Measurements from ENCODE around the gene SPPL3.
"Not testable (repeated sequence)": the region's sequence is repeated elsewhere in the genome, so short reads cannot be mapped to it uniquely, and the experiment has no call there.

SPPL3 gene, protein sequence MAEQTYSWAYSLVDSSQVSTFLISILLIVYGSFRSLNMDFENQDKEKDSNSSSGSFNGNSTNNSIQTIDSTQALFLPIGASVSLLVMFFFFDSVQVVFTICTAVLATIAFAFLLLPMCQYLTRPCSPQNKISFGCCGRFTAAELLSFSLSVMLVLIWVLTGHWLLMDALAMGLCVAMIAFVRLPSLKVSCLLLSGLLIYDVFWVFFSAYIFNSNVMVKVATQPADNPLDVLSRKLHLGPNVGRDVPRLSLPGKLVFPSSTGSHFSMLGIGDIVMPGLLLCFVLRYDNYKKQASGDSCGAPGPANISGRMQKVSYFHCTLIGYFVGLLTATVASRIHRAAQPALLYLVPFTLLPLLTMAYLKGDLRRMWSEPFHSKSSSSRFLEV

DNA sequence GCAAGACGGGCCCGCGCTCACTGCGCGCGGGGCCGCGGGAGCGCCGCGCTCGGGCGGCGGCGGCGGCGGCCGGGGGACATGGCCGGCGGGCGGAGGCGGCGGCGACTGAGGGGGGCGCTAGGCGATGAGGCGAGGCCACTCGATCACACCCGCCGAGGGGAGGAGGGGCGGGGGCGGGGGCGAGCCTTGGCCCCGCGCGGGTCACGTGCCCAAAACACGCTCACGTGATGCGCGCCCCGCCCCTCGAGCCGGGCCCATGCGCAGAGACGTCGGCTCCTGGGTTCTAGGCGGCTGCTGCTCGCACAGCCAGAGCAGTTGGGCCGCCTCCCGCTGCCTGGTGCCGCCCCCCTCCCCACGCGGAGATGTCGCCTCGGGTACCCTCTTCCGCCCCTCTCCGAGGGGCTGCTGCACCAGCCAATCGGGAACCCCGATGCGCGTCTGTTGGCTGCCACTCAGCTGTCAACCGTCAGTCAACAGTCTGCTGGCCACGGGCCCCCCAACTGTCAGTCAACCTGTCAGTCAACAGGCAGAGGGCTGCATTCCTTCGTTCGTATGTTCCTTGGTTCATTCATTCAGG is at the start of gene SPPL3:
TSS of gene SPPL3 (minus strand) at position 162 of the 577 bp plus-strand sequence. CDS start 491 bp downstream, outside the sequence.
- Mint-ChIP-seq H3K27ac (peak within 1 kb of the TSS; percentile 93), H3K4me1 (peaks cover 28% of the 10 kb centered on the region), H3K27me3 (peaks cover 6% of the 10 kb centered on the region), H3K36me3 (peaks cover 23% of the 10 kb centered on the region), H3K9me3 (no peaks in the 10 kb centered on the region), H3K4me3 (peak within 1 kb of the TSS; percentile 99)
- CTCF ChIA-PET, result interaction anchor here (0.7 to 1.8 kb wide), 2 partner anchors 67 to 648 kb away, joined by 3 to 5 read pairs; no protein-coding TSS in a partner anchor
- DNase-seq, result peak; percentile 94

DNA sequence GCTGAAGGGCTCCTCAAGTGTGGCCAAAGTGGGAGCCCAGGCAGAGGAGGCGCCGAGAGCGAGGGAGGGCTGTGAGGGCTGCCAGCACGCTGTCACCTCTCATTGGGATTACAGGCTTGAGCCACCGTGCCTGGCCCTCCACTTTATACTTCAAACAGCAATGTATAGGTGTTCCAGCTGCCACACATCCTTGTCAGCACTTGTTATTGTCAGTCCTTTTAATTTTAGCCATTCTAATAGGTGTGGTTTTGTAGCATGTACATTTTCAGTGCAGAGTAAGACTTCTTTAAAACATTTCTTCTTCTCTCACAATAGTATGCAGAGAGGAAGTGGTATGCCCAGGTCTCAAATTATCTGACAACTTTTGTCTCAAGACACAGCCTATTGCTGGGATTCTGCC is 46.6 kb upstream of the SPPL3 start:
- CTCF ChIA-PET, result no interaction called here
- Mint-ChIP-seq H3K4me1 (no peaks in the 10 kb centered on the region), H3K4me3 (no peak overlapping the region), H3K27me3 (no peaks in the 10 kb centered on the region), H3K27ac (no peak overlapping the region), H3K9me3 (no peaks in the 10 kb centered on the region), H3K36me3 (no peaks in the 10 kb centered on the region)
- no peak for DNase-seq

DNA sequence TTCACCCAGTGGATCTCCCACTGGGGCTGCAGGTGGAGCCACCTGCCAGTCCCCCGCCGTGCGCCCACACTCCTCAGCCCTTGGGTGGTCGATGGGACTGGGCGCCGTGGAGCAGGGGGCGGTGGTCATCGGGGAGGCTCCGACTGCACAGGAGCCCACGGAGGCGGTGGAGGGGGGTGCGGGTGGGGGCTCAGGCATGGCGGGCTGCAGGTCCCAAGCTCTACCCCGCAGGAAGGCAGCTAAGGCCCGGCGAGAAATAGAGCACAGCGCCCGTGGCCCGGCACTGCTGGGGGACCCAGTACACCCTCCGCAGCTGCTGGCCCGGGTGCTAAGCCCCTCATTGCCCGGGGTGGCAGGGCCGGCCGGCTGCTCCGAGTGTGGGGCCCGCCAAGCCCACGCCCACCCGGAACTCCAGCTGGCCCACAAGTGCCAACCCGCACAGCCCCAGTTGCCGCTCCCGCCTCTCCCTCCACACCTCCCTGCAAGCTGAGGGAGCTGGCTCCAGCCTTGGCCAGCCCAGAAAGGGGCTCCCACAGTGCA is 46.2 kb upstream of the SPPL3 start:
- DNase-seq, result peak; percentile 11
- H3K27me3 Mint-ChIP-seq, H3K4me3 Mint-ChIP-seq, H3K9me3 Mint-ChIP-seq, CTCF ChIA-PET, H3K27ac Mint-ChIP-seq, H3K36me3 Mint-ChIP-seq, H3K4me1 Mint-ChIP-seq: not testable (repeated sequence)

DNA sequence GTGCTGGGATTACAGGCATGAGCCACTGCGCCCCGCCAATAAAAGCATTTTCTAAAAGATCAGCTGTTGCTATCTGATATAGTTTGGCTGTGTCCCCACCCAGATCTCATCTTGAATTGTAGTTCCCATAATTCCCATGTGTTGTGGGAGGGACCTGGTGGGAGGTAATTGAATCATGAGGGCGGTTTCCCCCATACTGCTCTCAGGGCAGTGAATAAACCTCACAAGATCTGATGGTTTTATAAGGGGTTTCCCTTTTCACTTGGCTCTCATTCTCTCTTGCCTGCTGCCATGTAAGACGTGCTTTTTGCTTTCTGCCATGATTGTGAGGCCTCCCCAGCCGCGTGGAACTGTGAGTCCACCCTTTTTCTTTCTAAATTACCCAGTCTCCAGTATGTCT is 41.4 kb upstream of the SPPL3 start:
- not testable (repeated sequence) for H3K4me1 Mint-ChIP-seq, H3K4me3 Mint-ChIP-seq, H3K27ac Mint-ChIP-seq, DNase-seq, H3K36me3 Mint-ChIP-seq, H3K9me3 Mint-ChIP-seq
- peaks cover 18% of the 10 kb centered on the region for H3K27me3 Mint-ChIP-seq
- CTCF ChIA-PET, result interaction anchor here (1.5 to 3.8 kb wide), 2 partner anchors 16 to 27 kb away, joined by 3 to 16 read pairs; no protein-coding TSS in a partner anchor

DNA sequence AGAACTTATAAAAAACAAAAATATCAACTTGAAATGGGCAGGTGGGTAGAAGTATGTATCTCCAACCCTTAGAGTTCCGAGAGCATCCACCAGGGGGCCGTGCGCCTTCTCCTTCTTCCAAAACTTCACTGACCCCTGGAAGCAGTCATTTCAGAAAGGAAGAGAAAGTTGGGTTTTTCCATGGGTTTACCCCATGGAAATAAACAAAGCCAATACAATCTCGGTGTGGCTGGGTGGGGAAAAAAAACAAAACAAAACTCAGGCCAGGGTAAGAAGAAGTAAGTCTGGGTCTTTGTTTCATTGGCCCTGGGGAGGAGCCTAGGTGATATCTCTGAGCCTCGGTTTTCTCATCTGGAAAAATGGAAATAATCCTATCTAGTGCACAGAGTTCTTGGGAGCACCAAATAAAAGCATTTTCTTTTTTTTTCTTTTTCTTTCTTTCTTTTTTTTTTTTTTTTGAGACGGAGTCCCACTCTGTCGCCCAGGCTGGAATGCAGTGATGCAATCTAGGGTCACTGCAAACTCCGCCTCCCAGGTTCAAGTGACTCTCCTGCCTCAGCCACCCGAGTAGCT is 40.6 kb upstream of the SPPL3 start:
- H3K27me3 Mint-ChIP-seq, result peaks cover 24% of the 10 kb centered on the region
- H3K27ac Mint-ChIP-seq, result no peak overlapping the region
- H3K4me1 Mint-ChIP-seq, result peaks cover 3% of the 10 kb centered on the region
- no peaks in the 10 kb centered on the region for H3K36me3 Mint-ChIP-seq
- peak; percentile 77 for DNase-seq
- no peaks in the 10 kb centered on the region for H3K9me3 Mint-ChIP-seq
- CTCF ChIA-PET, result interaction anchor here (0.8 to 3.8 kb wide), 6 partner anchors 15 to 187 kb away, joined by 3 to 16 read pairs (median 6); no protein-coding TSS in a partner anchor
- no peak overlapping the region for H3K4me3 Mint-ChIP-seq

DNA sequence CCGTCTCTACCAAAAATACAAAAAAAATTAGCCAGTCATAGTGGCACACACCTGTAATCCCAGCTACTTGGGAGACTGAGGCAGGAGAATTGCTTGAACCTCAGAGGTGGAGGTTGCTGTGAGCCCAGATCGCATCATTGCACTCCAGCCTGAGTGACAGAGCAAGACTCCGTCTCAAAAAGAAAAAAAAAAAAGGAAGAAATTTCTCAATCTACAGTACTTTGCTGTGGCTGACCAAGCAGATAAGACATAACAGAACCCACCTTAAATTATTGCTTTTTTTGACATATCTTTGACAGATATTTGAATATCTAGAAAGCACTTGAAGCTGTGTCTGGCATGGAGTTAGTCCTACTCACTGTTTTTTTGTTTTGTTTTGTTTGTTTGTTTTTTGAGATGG is 39.3 kb upstream of the SPPL3 start:
- no peaks in the 10 kb centered on the region for H3K36me3 Mint-ChIP-seq
- no peak for DNase-seq
- peaks cover 33% of the 10 kb centered on the region for H3K27me3 Mint-ChIP-seq
- no peak overlapping the region for H3K27ac Mint-ChIP-seq
- no peak overlapping the region for H3K4me3 Mint-ChIP-seq
- H3K4me1 Mint-ChIP-seq, result peaks cover 3% of the 10 kb centered on the region
- H3K9me3 Mint-ChIP-seq, result no peaks in the 10 kb centered on the region
- CTCF ChIA-PET, result interaction anchor here (0.6 to 1.7 kb wide), 8 partner anchors 9 to 223 kb away, joined by 3 to 13 read pairs (median 4); no protein-coding TSS in a partner anchor

DNA sequence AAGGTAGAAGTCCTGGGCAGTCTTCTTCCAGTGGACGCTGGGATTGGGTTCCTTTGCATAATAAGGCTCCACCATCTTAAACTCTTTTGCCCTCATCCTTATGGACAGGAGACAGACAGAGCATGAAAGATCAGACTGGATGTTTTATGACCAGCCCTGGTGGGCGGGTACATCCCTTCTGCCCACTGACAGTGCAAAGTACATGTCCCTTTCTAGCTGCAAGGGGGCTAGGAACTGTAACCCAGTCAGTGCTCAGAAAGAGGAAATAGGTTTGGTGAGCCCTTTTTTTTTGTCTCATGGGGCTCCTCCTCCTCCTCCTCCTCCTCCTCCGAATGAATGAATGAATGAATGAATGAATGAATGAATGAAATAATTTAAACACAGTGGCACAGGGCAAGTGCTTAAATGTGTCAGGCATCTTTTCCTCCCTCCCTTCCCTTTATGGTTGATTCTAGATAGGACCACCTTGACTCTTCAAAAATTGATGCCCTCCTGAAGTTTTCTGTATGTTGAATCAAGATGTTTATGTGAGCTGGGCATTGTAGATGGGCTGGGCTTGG is 37.8 kb upstream of the SPPL3 start:
- peaks cover 3% of the 10 kb centered on the region for H3K4me1 Mint-ChIP-seq
- no peak for DNase-seq
- H3K27me3 Mint-ChIP-seq, result peaks cover 47% of the 10 kb centered on the region
- H3K4me3 Mint-ChIP-seq, result no peak overlapping the region
- H3K9me3 Mint-ChIP-seq, result no peaks in the 10 kb centered on the region
- CTCF ChIA-PET, result interaction anchor here (1.0 kb wide), 1 partner anchor 30 kb away, joined by 6 read pairs; no protein-coding TSS in a partner anchor
- H3K27ac Mint-ChIP-seq, result no peak overlapping the region
- H3K36me3 Mint-ChIP-seq, result no peaks in the 10 kb centered on the region

DNA sequence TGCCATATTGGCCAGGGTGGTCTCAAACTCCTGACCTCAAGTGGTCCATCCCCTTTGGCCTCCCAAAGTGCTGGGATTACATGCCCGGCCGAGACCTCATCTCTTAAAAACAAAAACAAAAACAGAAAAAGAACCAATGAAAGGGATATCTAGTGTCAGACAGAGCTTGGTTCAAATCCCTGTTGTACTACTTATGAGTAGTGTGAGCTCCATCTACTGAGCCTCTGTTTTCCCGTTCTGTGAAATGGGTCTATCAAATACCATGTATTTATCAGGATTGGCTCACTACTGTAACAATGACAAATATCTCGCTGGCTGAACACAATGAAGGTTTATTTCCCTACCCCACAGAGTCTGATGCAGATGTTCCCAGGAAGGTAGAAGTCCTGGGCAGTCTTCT is 37.3 kb upstream of the SPPL3 start:
- Mint-ChIP-seq H3K27me3 (peaks cover 48% of the 10 kb centered on the region), H3K9me3 (no peaks in the 10 kb centered on the region), H3K27ac (no peak overlapping the region), H3K36me3 (no peaks in the 10 kb centered on the region), H3K4me1 (peaks cover 3% of the 10 kb centered on the region), H3K4me3 (no peak overlapping the region)
- DNase-seq, result no peak
- CTCF ChIA-PET, result interaction anchor here (1.0 kb wide), 1 partner anchor 30 kb away, joined by 6 read pairs; no protein-coding TSS in a partner anchor

DNA sequence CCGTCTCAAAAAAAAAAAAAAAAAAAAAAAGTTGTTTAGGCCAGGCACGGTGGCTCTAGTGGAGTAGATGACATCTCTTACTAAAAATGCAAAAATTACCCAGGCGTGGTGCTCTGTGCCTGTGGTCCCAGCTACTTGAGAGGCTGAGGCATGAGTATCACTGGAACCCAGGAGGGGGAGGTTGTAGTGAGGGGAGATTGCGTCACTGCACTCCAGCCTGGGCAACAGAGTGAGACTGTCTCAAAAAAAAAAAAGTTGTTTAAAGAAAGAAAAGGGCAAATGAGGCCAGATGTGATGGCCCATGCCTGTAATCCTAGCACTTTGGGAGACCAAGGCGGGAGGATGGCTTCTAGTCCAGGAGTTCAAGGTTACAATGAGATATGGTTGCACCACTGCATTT is 36.6 kb upstream of the SPPL3 start:
- Mint-ChIP-seq H3K9me3 (no peaks in the 10 kb centered on the region), H3K27me3 (peaks cover 54% of the 10 kb centered on the region)

DNA sequence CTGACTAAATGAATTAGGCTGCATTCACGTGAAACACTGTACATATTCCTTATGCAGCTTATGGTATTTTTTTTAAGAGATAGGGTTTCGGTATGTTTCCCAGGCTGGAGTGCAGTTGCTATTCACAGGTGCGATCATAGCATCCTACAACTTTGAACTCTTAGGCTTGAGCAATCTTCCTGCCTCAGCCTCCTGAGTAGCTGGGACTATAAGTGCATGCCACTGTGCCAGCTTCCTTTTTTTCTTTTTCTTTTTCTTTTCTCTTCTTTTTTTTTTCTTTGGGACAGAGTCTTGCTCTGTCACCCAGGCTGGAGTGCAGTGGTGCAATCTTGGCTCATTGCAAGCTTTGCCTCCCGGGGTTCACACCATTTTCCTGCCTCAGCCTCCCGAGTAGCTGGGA is 35.8 kb upstream of the SPPL3 start:
- H3K4me1 Mint-ChIP-seq, result peaks cover 3% of the 10 kb centered on the region
- CTCF ChIA-PET, result interaction anchor here (0.6 to 2.4 kb wide), 5 partner anchors 23 to 399 kb away, joined by 3 to 11 read pairs (median 3); no protein-coding TSS in a partner anchor
- H3K9me3 Mint-ChIP-seq, result no peaks in the 10 kb centered on the region
- no peak overlapping the region for H3K27ac Mint-ChIP-seq
- H3K36me3 Mint-ChIP-seq, result no peaks in the 10 kb centered on the region
- no peak overlapping the region for H3K4me3 Mint-ChIP-seq
- no peak for DNase-seq
- H3K27me3 Mint-ChIP-seq, result peaks cover 54% of the 10 kb centered on the region

More for the DNA sequence above, 36.6 kb upstream of the SPPL3 start:
- peaks cover 3% of the 10 kb centered on the region for H3K4me1 Mint-ChIP-seq
- no peaks in the 10 kb centered on the region for H3K36me3 Mint-ChIP-seq
- no peak overlapping the region for H3K27ac Mint-ChIP-seq
- no peak overlapping the region for H3K4me3 Mint-ChIP-seq
- no peak for DNase-seq
- CTCF ChIA-PET, result interaction anchor here (1.0 kb wide), 1 partner anchor 31 kb away, joined by 6 read pairs; no protein-coding TSS in a partner anchor

DNA sequence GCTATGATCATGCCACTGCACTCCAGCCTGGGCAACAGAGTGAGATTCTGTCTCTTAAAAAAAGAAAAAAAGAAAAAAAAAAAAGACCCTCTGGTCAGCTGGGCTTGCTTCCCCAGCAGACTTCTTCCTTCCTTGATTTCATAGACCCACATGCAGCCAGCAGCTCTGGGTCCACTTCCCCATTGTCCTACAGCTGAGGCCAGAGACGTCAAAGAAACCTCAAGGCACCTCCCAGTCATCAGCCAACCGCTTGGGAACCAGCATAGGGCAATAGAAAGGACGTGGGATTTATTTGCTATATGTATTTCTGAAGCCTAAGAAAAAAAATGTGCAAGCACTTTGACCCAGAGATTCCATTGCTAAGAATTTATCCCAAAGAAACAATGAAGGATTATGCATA is 35.4 kb upstream of the SPPL3 start:
- Mint-ChIP-seq H3K9me3 (no peaks in the 10 kb centered on the region), H3K4me1 (peaks cover under 1% of the 10 kb centered on the region), H3K27me3 (peaks cover 51% of the 10 kb centered on the region), H3K4me3 (no peak overlapping the region), H3K27ac (no peak overlapping the region), H3K36me3 (no peaks in the 10 kb centered on the region)
- CTCF ChIA-PET, result interaction anchor here (0.6 to 2.4 kb wide), 5 partner anchors 24 to 398 kb away, joined by 3 to 11 read pairs (median 3); no protein-coding TSS in a partner anchor
- no peak for DNase-seq

DNA sequence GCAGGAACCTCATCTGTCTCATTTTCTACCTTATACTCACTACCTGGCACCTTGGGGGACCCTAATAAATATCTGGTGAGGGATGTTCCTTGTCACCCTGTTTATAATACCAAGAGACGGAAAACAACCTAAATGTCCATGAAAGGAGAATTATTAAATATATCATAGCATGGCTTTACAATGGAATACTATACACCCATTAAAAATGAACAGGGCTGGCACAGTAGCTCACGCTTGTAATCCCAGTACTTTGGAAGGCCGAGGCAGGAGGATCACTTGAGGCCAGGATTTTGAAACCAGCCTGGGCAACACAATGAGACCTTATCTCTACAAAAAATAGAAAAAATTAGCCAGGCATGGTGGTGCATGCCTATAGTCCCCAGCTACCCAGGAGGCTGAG is 34.3 kb upstream of the SPPL3 start:
- CTCF ChIA-PET, result interaction anchor here (1.4 to 2.4 kb wide), 2 partner anchors 25 to 33 kb away, joined by 3 to 11 read pairs; no protein-coding TSS in a partner anchor
- H3K36me3 Mint-ChIP-seq, result no peaks in the 10 kb centered on the region

DNA sequence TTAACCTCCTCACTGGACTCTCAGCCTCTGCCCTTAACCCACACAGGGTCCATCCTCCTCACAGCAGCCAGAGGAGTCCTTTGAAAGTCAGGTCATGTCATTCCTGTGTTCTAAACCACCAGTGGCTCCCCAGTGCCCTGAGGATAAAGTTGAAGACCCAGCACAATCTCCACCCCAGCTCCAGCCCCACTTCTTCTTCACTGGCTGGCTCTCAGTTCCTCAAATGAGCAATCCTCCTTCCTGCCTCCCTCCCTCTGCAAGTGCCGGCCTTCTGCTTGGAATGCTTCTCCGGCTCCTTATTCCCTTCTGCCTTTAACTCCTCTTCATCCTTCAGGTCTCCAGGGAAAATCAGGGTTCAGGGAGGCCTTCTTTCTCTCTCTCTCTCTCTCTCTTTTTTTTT is 32.0 kb upstream of the SPPL3 start:
- Mint-ChIP-seq H3K9me3 (no peaks in the 10 kb centered on the region), H3K27ac (no peak overlapping the region), H3K4me1 (no peaks in the 10 kb centered on the region), H3K27me3 (peaks cover 53% of the 10 kb centered on the region), H3K4me3 (no peak overlapping the region), H3K36me3 (no peaks in the 10 kb centered on the region)
- DNase-seq, result no peak
- CTCF ChIA-PET, result no interaction called here

More for the DNA sequence above, 34.3 kb upstream of the SPPL3 start:
- no peak overlapping the region for H3K27ac Mint-ChIP-seq
- no peak for DNase-seq
- no peaks in the 10 kb centered on the region for H3K4me1 Mint-ChIP-seq
- H3K27me3 Mint-ChIP-seq, result peaks cover 51% of the 10 kb centered on the region
- H3K9me3 Mint-ChIP-seq, result no peaks in the 10 kb centered on the region
- H3K4me3 Mint-ChIP-seq, result no peak overlapping the region

DNA sequence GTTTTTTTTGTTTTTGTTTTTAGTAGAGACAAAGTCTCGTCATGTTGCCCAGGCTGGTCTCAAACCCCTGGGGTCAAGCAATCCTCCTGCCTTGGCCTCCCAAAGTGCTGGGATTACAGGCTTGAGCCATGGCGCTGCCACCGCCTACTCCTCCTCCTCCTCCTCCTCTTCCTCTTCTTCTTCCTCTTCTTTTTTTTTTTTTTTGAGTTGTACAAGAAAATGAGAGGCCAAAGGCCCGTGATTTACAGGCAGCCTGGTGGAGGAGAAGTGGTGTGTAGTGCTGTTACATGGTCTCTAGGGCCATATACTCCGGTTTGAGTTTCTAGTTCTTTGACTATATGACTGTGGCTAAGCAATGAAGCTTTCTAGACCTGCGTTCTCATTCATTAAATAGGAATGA is 29.6 kb upstream of the SPPL3 start:
- Mint-ChIP-seq H3K27ac (no peak overlapping the region), H3K4me1 (no peaks in the 10 kb centered on the region), H3K9me3 (no peaks in the 10 kb centered on the region), H3K4me3 (no peak overlapping the region), H3K36me3 (no peaks in the 10 kb centered on the region), H3K27me3 (peaks cover 34% of the 10 kb centered on the region)
- DNase-seq, result no peak
- CTCF ChIA-PET, result no interaction called here
